HG03469 (cell line): ENCODE data around the gene CLK1.
"Not testable (repeated sequence)": the region's sequence is repeated elsewhere in the genome, so short reads cannot be mapped to it uniquely, and the experiment has no call there.

Experiments
- ATAC-seq: cut with Tn5 transposase; IDR thresholded peaks from one replicate; pipeline ENCODE4 v1.9.1; 2021; ENCODE audit warnings: mild to moderate bottlenecking, moderate library complexity, moderate number of reproducible peaks; ENCODE audit not compliant: unreplicated experiment

Gene CLK1

GRCh38 chr2:200864176-200865034 is at the start of gene CLK1:
Gene CLK1, minus strand, starts transcription at chr2:200864658. Its CDS starts 2,796 bp downstream, at chr2:200861862.
- peak; percentile 76 for ATAC-seq

GRCh38 chr2:200913654-200914053 is 49.2 kb upstream of the CLK1 start:
- no peak for ATAC-seq

GRCh38 chr2:200909958-200910357 is 45.5 kb upstream of the CLK1 start:
- no peak for ATAC-seq

- ATAC-seq = no peak
These were observed 41.3 kb upstream of the CLK1 start for GRCh38 chr2:200905618-200906296.

GRCh38 chr2:200901459-200902072 is 37.1 kb upstream of the CLK1 start:
- ATAC-seq = peak; percentile 92

GRCh38 chr2:200899482-200899881 is 35.0 kb upstream of the CLK1 start:
- no peak for ATAC-seq

- peak; percentile 74 for ATAC-seq
These were observed 24.5 kb upstream of the CLK1 start, which contains the start of the genes NIF3L1 and PPIL3 for GRCh38 chr2:200888704-200889625. Gene NIF3L1, plus strand, starts transcription at chr2:200889371. Its CDS starts 2,573 bp downstream, at chr2:200891944. Gene PPIL3, minus strand, starts transcription at chr2:200889077. Its CDS starts 1,462 bp downstream, at chr2:200887615.

- not testable (repeated sequence) for ATAC-seq
These were observed 17.3 kb upstream of the CLK1 start for GRCh38 chr2:200881715-200882249.

- no peak for ATAC-seq
These were observed 13.9 kb upstream of the CLK1 start for GRCh38 chr2:200878289-200878880.

- no peak for ATAC-seq
These were observed 13.0 kb upstream of the CLK1 start for GRCh38 chr2:200877443-200877842.

GRCh38 chr2:200873560-200873959 is 9.1 kb upstream of the CLK1 start:
- ATAC-seq = no peak

GRCh38 chr2:200871151-200871550 is 6.7 kb upstream of the CLK1 start:
- ATAC-seq = no peak

GRCh38 chr2:200869014-200869413 is 4.6 kb upstream of the CLK1 start:
- ATAC-seq = no peak

- ATAC-seq = no peak
These were observed 679 bp downstream of the CLK1 start for GRCh38 chr2:200863782-200864175.

GRCh38 chr2:200862532-200863000 is 1.9 kb downstream of the CLK1 start:
- ATAC-seq = no peak

GRCh38 chr2:200861617-200862155 is 2.8 kb downstream of the CLK1 start:
- no peak for ATAC-seq

GRCh38 chr2:200860092-200860795 is 4.2 kb downstream of the CLK1 start:
- ATAC-seq = no peak

GRCh38 chr2:200856806-200857205 is 7.7 kb downstream of the CLK1 start:
- no peak for ATAC-seq

GRCh38 chr2:200852605-200853004 is 11.9 kb downstream of the CLK1 start:
- ATAC-seq = no peak
